Keratinocyte (primary cell): Measurements from ENCODE around the gene SPAST.
"Not testable (repeated sequence)": the region's sequence is repeated elsewhere in the genome, so short reads cannot be mapped to it uniquely, and the experiment has no call there.

Source experiments
- EZH2 ChIP-seq: IDR thresholded peaks from one replicate; pipeline ENCODE4 v1.6.1; 2012; ENCODE audit warnings: inconsistent platforms, mild to moderate bottlenecking, low read length, moderate library complexity
- TF ChIP-seq, protein P1 (sequence below), 3 experiments: IDR thresholded peaks in 1 of 3; conservative IDR thresholded peaks in 1 of 3; optimal IDR thresholded peaks in 1 of 3; 2 replicates in 2 of 3; 3 replicates in 1 of 3; pipeline versions ENCODE3 to v1.5.1; 2011; ENCODE audit warnings: low read length in 3 of 3, mild to moderate bottlenecking in 3 of 3, moderate library complexity in 2 of 3, control low read depth in 1 of 3, inconsistent platforms in 1 of 3; ENCODE audit not compliant: insufficient read depth in 2 of 3; ENCODE audit errors: extremely low read depth in 1 of 3

GRCh38 chr2:32054583-32054982, 8.8 kb upstream of the SPAST start:
- TF ChIP-seq, protein P1, sequence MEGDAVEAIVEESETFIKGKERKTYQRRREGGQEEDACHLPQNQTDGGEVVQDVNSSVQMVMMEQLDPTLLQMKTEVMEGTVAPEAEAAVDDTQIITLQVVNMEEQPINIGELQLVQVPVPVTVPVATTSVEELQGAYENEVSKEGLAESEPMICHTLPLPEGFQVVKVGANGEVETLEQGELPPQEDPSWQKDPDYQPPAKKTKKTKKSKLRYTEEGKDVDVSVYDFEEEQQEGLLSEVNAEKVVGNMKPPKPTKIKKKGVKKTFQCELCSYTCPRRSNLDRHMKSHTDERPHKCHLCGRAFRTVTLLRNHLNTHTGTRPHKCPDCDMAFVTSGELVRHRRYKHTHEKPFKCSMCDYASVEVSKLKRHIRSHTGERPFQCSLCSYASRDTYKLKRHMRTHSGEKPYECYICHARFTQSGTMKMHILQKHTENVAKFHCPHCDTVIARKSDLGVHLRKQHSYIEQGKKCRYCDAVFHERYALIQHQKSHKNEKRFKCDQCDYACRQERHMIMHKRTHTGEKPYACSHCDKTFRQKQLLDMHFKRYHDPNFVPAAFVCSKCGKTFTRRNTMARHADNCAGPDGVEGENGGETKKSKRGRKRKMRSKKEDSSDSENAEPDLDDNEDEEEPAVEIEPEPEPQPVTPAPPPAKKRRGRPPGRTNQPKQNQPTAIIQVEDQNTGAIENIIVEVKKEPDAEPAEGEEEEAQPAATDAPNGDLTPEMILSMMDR (optimal IDR thresholded peaks at IDR 0.05 in 1 of 3, IDR thresholded peaks at IDR 0.05 in 1 of 3, conservative IDR thresholded peaks at IDR 0.05 in 1 of 3; ENCODE audit: extremely low read depth in 1 of 3, insufficient read depth in 2 of 3, low read length in 3 of 3): not testable (repeated sequence)
- not testable (repeated sequence) for TF ChIP-seq EZH2
